Left hindlimb (tissue), 1 donor: ENCODE data around the gene CRLF1.
"Not testable (repeated sequence)": the region's sequence is repeated elsewhere in the genome, so short reads cannot be mapped to it uniquely, and the experiment has no call there.

Source experiments
- DNase-seq: peaks from one replicate; pipeline ENCODE4 v3.0.0-alpha.2; 2018

Gene CRLF1

GRCh38 chr19:18608102-18608804, 1.7 kb upstream of the CRLF1 start:
- DNase-seq: no peak

DNA sequence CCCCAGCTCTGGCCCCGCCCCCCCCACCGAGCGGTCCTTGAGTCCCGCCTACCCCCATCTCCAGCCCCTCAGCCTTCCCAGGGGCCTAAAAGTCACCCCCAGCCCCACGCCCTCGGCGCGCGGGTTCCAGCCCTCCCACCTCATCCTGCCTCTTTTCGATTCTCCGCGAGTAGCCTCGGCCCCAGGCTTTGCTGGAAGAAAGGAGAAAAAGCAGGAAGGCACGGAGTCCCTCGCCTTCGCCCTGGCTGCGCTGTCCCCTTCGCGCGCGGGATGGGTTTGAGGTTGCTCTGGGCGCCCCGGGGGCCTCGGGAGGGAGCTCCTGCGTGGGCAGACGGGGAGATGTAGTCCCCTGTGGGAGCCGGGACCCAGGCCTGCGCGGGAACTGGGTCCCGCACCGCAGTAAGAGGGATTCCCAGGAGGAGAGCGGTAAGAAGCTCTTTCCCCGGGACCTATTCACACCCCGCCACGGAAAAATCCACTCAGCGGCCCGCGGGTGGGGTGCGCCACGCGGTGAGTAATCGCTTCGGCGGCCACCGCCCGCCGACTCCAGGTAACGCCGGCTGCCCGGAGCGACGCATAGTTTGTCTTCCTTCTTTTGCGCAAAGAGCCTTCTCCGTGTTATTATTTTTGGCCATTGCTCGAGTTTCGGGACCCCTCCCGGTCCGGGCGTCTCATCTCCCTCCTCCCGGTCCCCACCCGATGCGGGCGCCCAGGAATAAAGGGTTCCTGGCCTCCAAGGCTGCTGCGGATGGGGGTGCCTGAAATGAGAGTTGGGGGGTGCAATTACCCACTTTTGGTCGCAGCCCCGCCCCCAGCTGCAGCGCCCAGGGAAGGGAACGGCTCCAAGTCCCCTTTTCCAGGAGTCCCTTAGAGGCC, 865 bp upstream of the CRLF1 start:
- no peak for DNase-seq

DNA sequence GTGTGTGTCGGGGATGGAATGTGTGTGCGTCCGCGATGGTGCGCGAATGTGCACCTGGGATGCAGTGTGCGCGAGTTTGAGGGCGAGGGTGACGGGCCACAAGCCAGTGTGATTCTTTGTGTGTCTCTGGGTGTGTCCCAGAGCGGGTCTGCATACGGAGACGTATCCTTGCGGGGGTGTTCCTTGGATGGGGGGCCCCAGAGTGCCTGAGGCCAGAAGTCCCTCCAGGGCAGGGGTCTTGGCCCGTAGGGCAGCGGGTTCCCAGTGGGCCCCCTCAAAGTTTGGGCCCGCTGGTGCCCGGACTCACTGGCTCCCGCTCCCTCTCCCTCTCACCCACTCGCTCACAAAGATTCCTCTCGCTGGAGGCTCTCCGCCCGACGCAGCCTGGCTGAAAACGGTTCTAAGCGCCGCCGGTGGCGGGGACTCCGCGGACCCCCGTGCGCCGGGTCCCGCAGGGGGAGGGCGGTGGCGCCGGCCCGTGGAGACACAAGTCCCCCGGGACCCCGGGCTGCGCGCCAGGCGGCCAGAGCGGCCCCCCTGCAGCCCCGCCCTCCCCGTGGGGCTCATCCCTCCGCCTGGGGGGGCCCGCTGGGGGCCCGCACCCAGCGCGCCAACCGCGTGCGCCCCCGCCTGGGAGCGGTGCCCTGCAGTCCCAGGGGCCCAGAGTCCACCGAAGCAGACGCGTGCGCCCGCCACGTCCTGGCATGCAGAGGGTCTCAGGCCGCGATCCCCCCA, 886 bp downstream of the CRLF1 start:
- no peak for DNase-seq

DNA sequence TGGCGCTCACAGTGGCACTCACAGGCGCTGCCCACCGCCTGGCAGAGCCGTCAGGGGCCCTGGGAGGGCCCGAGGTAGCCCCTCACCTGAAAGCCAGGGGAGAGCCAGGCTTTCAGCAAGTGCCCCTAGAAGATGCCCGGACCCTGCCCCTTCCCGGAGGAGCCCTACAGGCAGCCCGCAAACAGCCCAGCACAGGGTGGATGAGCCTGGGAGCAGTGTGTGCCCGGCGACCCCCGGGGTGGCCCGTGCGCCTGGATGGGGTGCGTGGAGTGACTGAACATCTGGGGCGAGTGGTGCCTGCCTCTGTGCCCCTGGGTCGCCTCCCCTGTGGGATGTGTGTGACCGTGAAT, 1.4 kb downstream of the CRLF1 start:
- DNase-seq: no peak

DNA sequence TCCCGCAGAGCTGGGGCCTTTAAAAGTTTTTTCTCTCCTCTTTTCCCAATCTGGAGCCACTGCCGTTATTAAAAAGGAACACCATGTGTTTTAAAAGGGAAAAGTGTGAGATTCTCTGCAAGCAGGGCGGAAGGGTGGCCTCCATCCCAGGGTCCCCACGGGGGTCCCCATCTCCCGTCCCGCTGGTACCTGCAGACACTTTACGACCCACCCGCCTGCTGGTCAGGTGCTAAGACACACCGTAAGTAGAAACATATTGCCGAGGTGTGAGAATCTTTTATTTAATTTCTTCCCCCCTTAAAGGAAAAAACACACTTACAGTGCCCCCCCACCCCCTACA, 1.8 kb downstream of the CRLF1 start:
- no peak for DNase-seq

DNA sequence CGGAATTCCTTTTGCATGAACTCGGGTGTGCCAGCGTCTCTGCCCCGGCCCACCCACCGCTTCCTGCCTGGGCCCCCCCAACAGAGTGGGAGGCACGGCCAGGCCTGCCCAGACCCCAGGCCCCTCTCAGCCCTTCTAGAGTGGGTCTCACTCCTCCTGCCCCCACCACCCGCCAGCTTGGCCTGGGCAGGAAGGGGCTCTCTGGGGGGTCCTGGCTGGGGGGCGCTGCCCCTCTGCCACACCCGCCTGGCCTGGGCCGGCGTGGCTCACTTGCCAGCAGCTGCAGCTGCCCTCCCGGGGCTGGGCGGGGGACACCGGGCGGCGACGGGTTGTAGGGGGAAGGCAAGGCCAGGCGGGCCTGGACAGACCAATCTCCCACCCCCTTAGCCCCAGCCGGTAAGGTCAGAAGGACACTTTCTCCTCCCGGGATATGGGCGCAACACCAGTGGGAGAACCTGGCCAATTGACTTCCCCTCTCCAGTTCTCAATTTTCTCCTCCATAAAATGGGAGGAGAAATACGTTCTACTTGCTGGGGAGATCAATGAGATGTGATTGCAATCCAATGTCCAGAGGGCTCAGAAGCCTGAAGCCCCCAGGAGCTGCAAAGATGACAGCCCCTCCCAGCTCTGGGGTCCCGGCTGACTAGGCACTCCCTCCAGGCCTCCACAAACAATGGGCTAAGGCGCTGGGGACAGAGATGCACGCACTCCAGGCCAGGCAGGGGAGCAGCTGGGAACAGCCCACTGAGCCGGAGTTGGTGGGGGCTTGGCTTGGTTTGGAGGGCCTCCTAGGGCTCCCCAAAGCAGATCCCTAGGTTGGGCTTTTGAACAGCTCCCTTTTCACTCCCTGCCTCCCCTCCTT, 2.4 kb downstream of the CRLF1 start:
- DNase-seq: no peak

- DNase-seq: no peak
These were observed 3.2 kb downstream of the CRLF1 start for GRCh38 chr19:18603255-18603957.

DNA sequence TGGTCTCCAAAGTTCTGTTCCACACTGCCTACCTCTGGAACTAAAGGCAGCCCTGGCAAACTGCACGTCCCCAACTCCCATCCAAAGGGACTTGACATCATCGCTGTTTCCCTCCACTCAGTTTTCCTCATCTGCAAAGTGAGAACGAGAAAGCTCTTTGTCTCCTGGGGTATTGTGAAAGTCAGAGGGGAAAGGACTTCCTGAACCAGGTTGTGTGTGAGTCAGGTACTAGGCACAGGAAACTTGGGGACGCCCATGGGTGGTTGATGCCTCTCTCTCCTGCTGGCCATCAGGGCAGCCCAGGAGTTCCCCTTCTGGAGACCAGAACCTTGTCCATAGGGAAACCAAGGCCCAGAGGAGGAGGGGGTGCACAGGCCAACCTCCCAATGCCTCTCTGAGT, 4.7 kb downstream of the CRLF1 start:
- DNase-seq: no peak

DNA sequence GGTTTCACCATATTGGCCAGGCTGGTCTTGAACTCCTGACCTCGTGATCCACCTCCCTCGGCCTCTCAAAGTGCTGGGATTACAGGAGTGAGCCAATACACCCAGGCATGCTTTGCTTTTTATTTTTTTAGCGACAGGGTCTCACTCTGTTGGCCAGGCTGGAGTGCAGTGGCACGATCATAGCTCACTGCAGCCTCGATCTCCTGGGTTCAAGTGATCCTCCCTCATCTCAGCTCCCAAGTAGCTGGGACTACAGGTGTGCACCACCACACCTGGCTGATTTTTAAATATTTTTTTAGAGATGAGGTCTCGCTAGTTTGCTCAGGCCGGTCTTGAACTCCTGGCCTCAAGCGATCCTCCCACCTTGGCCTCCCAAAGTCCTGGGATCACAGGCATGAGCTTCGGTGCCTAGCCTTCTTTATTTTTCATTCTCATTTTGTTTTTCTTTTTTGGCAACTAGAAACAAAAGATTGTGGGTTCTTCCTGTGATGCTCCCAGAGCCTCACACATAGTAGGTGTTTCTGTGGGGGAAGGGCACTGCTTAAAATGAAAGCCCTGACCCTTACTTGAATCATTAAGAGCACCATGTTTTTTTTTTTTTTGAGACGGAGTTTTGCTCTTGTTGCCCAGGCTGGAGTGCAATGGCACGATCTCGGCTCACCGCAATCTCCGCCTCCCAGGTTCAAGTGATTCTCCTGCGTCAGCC, 5.8 kb downstream of the CRLF1 start:
- DNase-seq: not testable (repeated sequence)

- DNase-seq: no peak
These were observed 7.1 kb downstream of the CRLF1 start for GRCh38 chr19:18599485-18599884.

GRCh38 chr19:18597809-18598660, 8.6 kb downstream of the CRLF1 start:
- no peak for DNase-seq

GRCh38 chr19:18596752-18597157, 9.8 kb downstream of the CRLF1 start:
- no peak for DNase-seq

GRCh38 chr19:18595475-18595874, 11.1 kb downstream of the CRLF1 start:
- no peak for DNase-seq

DNA sequence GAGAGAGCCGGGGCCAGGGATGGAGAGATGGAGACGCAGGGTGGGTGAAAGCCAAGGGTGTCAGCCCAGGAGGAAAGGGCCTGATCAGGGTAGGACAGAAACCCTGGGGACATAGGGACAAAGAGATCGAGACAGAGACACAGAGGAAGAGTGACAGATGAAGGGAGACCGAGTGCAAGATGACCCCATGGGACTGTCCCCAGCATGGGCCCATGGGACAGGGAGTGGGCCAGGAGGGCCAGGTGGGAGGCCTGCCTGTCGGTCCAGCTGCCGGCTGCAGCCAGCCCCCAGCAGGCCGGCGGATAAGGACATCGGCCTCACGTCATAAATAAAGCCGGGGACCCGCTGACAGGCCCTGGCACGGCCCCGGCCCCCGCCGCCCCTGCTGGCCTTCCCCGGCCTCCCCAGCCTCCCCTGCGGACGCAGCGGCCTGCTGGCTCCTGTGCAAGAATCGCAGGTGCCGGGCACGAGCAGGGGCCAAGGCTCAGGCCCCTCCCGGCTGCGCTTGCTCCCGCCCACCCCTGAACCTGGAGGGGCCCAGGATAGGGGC, 11.7 kb downstream of the CRLF1 start:
- DNase-seq: peak; percentile 66

GRCh38 chr19:18594096-18594823, 12.3 kb downstream of the CRLF1 start:
- DNase-seq: peak; percentile 86

DNA sequence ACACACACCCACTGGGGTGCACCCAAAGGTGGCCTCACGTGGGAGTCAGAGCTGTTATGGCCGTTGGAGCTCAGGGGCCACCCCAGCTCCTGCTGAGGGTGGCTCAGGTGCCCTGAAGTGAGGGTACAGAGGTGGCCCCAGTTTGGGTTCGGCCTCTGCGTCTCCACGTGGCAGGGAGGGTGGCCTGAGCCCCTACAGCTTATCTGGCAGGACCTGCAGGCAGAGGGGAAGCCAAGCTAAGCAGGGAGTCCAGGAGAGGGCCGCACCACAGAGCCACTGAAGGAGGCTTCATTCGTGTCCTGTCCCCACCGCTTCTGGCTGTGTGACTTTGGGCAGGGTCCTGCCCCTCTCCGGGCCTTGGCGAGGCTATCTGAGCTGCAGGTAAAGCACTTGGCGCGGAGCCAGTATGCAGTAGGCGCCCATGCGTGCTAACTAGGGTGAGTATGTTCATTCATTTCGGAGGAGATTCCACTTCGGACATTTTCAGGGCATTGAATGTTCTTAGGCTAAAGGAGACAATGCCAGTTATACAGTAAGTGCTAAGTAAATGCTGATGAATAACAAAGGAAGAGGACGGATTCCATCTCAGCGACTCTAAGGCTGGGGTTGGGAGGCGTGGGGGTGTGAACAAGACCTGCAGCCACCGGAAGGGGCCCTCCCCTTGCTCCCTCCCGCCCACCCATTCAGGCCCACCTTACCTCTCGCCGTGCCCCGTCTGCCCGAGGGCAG, 13.1 kb downstream of the CRLF1 start:
- DNase-seq: no peak

- DNase-seq: not testable (repeated sequence)
These were observed 13.9 kb downstream of the CRLF1 start for GRCh38 chr19:18592732-18593131.

GRCh38 chr19:18591735-18592385, 14.7 kb downstream of the CRLF1 start:
- DNase-seq: no peak
